ENCODE data around the gene ARMC7.

Gene ARMC7

DNA sequence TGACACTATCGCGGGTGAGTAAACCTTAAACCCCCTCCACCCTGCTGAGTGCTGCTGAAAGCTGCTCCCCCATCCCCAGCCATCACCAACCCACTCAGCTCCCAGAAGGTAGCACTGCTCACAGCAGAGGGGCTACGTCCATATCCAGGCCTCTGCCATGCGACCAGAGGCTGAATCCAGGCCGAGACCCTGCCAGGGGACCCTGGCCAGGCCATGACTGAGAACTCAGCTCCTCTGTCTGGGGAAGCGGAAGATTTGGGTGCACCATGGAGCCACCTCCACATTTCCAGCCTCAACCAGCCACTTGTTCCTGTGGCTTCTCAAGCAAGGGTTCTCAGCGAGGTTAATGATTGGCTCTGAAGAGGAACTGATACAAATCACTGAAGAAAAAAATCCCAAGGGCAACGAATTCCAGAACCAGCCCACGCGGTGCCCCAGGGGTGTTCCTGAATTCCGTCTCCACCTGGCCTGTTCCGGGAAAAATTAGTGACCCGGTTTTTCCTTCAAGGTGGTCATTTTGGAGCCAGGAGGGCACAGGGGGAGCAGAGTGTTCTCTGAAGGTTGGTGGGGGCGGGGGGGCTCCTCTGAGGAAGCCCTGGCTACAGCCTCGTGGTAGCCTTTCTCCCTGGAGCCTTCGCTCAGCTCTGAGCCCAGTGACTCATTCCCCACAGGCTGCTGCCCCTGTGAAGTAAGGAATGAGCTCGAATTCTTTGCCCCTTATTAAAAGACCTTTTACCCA, 31.3 kb upstream of the ARMC7 start:
- no peak for DNase-seq

DNA sequence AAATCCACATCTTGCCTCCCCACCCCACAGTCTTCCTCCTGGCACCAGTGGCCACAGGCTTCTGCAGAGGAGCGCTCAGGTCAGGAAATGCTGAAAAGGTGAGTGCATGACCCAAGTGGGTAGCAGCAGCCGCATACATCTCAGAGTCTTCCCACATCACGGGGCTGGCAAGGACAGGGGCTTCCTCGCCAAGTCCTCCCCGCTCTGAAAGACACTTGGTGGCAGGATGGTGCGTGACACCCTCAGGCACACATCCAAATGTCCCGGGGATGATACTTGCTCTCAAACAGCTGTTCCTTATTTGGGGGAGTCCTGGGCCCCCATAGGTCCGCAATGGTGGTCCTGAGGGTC, 30.8 kb upstream of the ARMC7 start:
- DNase-seq = no peak

GRCh38 chr17:75081611-75082540, 27.9 kb upstream of the ARMC7 start:
- DNase-seq = no peak

GRCh38 chr17:75082683-75083082, 27.1 kb upstream of the ARMC7 start:
- no peak for DNase-seq

- no peak for DNase-seq
Measured at GRCh38 chr17:75084039-75084660, 25.6 kb upstream of the ARMC7 start.

- no peak for DNase-seq
Measured at GRCh38 chr17:75086496-75087181, 23.1 kb upstream of the ARMC7 start.

DNA sequence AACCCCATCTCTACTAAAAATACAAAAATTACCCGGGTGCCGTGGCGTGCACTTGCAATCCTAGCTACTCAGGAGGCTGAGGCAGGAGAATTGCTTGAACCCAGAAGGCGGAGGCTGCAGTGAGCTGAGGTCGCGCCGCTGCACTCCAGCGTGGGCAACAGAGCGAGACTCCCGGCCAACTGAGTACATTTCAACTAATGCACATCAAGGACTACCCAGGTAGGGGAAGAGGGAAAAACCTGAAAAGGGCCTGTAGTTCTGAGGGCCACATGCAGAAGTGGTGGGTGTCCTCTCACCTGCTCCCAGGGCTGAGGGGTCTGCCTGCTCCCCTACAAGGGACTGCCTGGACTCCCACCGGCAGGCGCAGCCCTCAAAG, 22.6 kb upstream of the ARMC7 start:
- DNase-seq = no peak

DNA sequence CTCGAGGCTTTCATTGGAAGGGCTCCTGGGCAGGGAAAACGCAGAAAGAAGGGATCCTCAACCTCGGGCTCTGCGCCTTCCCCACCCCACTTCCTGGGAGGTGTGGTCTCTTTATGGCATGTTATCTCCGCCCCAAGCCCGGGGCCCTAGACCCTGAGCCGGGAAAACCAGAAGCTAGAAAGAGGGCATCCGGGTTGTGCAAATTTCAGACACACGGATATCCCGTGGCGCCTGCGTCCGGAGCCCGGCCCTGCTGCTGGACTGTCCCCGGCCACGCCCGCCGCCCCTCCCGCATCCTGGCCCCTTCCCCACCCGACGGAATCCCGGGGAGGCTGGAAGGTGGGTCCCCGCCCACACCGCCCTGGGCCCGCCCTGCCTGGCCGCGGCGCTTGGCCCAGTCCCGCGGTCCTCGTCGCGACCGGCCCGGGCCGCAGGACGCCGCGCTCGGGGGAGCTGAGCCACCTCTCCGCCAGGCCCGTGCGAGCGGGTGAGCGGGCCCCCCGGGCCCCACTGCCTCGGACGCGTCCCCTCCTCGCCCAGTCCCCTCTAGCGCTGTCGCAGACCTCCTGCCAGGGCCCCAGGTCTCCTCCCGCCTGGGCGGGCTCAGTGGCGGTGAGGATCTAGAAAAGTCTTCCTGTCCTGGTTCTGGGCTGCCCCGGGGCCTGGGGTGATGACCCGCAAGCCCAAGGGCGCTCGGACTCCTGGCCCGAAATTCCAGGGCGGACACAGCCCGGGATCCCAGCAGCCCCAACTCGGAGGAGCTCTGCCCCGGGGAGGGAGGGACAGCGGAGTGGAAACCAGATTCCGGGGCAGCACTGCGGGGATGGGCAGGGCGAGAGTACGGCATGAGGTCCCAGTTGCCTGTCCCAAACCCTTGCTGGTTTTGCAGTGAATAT, 22.0 kb upstream of the ARMC7 start, which contains the start of gene SLC16A5:
SLC16A5 (plus strand) TSS at position 397 of the 896 bp plus-strand sequence. CDS start 5,683 bp downstream, outside the sequence.
- no peak for DNase-seq

DNA sequence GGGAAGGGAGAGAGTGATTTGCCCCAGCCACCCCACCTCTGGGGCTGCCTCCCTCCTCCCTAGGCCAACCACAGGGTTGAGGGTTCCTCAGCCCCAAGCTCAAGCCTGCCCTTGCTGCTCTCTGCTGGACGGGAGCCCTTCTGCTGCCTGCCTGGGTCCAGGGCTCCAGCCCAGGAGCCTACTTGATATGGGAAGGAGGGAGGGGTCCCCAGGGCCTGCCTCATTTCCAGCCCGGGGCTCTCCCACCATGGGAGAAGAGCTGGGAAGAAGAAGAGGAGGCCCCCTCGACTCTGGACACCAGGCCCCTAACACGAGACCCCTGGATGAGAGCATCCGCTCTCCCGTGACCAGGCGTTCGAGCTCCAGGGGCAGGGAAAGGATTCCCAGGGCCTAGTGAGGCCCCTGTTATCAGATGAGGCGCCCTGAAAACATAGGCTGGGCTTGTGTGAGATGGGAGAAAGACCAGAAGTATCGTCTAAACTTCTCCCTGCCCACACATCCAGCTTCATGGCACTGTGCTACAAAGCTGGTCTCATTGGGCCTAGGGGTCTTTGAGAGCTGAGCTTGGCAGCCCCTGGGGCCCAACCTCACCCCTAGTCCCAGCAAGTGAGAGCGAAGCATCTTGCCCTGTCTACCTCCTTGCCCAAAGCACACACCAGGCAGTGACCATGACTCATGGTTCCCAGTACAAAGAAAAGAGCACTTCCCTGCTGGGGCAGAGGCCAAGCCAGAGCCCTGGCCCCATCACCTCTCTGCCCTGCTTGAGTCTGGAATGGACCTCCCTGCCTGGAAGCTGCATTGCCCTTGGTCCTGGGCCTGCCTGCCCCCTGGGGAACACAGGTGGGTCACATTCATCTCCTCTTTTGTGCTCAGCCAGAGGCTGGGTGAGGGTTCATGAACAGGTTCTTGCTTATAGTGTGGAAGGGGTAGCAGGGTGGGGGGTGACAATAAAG, 21.0 kb upstream of the ARMC7 start:
- DNase-seq = no peak

DNA sequence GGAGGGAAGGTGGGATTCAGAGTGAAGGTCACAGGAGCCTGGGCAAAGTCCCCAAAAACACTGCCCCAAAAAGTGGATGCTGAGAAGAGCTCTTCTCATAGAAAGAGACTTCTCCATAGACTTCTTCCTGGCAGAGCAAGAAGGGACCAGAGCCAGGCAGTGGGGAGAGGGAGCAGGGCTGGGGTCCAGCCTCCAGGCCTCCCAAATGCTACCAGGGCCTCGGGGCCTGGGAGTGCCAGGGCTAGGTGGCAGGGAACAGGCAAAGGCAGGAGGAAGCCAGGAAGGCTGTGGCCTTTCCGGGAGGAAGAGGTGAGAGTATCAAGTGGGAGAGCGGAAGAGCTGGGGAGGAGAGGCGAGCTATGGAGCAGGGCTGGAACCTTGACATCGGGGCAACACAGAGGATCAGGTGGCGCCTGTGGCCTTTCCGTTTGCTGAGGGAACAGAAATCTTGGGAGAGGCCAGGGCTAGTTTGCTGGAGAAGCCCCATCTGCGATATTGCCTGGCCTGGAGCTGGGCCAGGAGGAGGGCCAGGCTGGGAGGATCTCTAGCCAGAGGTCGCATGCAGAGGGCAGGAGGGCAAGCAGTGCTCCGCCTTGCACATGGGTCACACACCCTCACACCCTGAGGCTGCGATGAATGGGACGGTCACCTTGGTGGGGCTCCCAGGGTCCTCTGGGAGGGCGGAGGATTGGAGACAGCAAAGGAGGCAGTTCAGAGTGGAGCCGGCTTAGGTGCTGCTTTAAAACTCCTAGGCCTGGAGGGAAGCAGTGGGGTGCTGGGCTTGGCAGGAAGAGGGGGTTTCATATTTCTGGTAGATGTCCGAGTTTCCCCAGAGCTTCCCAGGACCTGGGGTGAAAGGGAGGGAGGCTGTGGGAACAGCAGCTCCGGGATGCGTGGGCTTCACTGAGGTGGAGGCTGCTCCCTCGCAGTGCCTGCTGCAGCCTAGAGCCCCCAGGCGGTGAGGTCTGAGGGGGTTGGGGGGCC, 18.6 kb upstream of the ARMC7 start:
- no peak for DNase-seq

DNA sequence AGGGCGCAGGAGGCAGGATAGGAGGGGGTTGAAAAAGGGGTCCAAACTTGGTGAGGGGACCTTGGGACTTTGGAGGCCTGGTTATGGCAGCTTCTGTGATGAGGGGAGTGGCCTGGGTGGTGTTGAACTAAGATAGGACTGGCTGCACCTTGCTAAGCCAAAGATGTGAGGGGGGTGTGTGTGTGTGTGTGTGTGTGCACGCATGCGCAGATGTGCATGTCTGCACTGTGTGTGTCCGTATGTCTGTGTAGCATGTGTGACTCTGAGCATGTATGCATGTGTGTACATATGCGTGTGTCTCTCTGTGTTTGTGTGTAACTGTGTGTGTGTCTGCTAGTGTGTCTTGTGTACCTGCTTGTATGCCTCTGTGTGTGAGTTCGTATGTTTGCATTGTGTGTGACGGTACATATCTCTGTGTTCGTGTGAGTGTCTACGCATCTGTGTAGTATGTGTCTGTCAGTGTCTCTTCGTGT, 17.9 kb upstream of the ARMC7 start:
- DNase-seq = no peak

DNA sequence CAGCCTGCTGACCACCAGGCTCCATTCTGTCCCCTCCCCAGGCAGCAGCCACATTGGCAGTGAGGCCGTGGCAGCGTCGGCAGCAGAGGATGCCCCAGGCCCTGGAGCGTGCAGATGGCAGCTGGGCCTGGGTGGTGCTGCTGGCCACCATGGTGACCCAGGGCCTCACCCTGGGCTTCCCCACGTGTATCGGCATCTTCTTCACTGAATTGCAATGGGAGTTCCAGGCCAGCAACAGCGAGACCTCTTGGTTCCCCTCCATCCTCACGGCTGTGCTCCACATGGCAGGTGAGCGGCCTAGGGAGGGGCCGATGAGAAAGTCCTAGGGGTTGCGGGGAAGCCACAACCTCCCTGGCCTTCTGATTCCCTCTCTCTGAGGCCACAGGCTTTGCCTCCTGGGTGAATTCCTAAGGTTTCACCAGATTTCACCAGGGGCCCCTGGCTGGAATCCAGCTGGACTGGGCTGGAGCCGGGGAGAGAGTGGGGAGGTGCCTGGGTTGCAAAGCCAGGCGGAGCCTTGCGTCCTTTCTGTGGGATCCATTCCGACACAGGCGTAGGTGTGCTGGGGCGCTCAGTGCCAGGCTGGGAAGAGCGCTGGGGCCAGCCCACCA, 16.1 kb upstream of the ARMC7 start:
- no peak for DNase-seq

- no peak for DNase-seq
Measured at GRCh38 chr17:75094871-75095399, 14.8 kb upstream of the ARMC7 start.

- DNase-seq = no peak
Measured at GRCh38 chr17:75096082-75096625, 13.6 kb upstream of the ARMC7 start.

GRCh38 chr17:75097865-75098264, 11.9 kb upstream of the ARMC7 start:
- no peak for DNase-seq

DNA sequence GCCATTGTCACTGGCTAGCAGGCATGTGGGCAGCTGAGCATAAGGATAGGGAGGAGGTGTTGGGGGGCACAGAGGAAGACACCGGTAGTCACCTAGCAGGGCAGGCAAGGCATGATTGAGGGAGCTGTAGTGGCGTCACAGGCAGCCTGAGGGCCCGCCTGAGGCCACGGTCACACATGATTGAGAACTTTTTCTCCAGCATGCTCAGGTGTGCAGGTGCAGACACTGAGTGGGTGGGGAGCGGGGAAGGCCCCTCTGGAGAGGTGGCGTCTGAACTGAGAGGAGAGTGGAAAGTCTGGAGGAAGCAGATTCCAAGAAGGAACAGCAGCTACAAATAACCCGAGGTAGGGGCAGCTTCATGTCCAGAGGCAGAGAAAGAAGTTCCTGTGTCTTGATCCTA, 10.9 kb upstream of the ARMC7 start:
- DNase-seq = no peak

- no peak for DNase-seq
Measured at GRCh38 chr17:75099881-75100595, 9.7 kb upstream of the ARMC7 start.

DNA sequence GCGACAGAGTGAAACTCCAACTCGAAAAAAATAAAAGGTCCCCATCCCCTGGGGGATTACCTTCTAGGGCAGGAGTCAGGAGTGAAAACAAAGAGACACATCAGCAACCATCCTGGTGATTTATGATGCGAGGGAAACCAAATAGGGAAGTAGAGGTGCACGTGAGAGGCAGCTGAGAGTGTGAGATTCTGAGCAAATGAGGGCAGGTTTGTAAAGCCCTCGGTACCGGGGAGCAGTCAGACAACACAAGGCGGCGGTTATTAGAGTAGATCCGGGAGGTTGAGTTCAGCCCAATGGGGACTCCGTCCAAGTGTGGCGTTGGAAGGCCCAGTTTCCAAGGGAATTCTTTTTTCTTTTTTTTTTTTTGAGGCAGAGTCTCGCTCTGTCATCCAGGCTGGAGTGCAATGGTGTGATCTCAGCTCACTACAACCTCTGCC, 7.4 kb upstream of the ARMC7 start:
- no peak for DNase-seq
